HG03108 (cell line): ENCODE data around the gene PKP3.
"Not testable (repeated sequence)": the region's sequence is repeated elsewhere in the genome, so short reads cannot be mapped to it uniquely, and the experiment has no call there.

ENCODE experiments used
- ATAC-seq: cut with Tn5 transposase; IDR thresholded peaks from one replicate; pipeline ENCODE4 v1.9.1; 2021; ENCODE audit warnings: moderate library complexity; ENCODE audit not compliant: unreplicated experiment

Gene PKP3

DNA sequence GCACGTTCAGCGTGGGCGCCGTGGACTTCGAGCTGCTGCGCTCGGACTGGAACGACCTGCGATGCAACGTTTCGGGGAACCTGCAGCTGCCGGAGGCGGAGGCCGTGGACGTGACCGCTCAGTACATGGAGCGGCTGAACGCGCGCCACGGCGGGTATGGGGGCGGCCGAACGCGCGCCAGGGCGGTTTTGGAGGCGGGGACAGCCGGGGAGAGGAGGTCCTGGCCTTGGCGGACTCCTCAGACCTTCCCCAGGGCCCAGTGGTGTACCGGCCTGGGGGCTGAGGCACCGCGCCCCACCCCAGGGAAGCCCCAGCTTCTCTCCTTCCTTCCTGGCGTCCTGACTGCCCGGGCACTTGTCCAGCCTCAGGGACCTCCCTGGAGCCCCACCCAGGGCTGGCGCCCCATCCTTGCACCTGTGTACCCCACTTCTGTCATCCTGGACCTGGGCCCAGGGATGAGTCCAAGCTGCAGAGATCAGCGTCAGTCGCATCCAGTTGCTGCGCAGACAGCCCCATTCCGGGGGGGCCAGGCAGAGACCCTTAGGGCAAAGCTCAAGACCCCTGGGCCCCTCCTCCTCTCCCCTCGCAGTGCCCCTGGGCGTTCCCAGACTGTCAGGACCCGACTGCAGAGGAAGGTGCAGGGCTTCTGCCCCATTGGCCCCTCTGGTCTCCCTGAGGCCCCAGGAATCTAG is 16.7 kb upstream of the PKP3 start:
- ATAC-seq, result no peak

DNA sequence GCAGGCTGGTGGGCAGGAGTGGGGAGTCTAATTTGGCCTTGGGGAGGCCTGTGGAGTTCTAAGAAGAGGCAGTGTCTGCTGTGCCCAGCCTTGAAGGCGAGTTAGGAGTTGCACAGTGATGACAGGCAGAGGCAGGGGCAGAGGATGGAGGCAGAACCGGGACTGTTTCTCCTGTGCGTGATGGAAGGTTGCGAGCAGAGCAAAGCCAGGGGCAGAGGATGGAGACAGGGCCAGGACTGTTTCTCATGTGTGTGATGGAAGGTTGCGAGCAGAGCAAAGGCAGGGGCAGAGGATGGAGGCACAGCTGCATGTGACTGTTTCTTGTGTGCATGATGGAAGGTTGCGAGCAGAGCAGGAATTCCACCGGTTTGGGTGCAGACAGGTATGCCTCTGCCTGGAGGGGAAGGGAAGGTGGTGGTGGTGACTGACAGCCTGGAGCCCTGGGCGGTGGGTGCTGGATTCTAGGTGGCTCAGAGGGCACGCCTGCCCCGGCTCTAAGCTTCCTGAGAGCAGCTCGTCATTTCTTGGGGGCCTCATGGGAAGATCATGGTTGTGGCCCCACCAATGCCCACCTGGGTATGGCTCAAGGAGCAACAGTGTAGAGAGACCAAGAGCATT is 16.0 kb upstream of the PKP3 start:
- no peak for ATAC-seq

DNA sequence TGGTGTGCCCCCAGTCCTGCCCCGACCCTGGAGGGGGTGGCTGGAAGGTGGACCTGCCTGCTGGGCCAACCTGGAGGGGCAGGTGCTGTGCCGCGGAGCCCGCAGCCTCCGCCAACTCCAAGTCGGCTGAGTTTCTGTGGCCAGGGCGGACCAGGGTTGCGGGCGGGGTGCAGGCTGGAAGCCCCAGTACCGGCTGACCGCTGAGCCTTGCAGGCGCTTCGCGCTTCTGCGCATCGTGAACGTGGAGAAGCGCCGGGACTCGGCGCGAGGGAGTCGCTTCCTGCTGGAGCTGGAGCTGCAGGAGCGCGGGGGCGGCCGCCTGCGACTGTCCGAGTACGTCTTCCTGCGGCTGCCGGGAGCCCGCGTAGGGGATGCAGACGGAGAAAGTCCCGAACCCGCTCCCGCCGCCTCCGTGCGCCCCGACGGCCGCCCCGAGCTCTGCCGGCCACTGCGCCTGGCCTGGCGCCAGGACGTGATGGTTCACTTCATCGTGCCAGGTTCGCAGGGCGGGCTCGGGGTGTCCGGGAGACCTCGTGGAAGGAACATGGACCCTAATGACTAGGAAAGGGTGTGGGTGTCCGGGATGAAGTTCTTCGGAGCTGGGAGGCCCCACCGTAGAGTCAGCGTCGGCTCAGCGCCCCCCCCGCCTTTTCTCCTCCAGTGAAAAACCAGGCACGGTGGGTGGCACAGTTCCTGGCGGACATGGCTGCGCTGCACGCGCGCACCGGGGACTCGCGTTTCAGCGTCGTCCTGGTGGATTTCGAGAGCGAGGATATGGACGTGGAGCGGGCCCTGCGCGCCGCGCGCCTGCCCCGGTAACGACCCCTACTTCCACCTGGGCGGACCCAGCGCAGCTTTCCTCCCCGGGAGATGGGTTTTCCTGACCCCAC is 14.6 kb upstream of the PKP3 start:
- ATAC-seq, result no peak

DNA sequence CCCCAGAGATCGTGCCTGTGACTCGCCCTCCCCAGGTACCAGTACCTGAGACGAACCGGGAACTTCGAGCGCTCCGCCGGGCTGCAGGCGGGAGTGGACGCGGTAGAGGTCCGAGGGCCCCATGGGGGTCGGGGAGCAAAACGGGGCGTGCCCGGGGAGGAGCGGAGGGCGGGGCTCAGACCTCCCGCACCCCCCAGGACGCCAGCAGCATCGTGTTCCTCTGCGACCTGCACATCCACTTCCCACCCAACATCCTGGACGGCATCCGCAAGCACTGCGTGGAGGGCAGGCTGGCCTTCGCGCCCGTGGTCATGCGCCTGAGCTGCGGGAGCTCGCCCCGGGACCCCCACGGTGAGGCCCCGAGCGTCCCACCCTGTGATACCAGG is 13.9 kb upstream of the PKP3 start:
- no peak for ATAC-seq

DNA sequence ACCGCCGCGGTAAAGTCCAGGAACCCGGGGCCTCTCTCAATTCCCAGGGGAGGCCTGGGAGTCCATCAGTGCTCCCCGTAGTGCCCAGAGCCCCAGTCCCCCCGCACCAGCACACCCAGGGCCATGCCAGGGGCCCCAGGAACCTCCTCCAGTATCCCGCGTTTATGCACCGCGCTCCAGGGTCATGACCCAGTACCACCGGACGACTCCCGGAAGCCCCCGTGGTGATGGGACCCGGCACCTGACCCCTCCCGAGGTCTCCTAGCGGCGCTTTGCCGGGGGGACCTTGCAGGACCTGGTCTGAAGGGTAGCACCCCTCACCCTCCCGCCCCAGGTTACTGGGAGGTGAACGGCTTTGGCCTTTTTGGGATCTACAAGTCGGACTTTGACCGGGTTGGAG is 13.5 kb upstream of the PKP3 start:
- no peak for ATAC-seq

DNA sequence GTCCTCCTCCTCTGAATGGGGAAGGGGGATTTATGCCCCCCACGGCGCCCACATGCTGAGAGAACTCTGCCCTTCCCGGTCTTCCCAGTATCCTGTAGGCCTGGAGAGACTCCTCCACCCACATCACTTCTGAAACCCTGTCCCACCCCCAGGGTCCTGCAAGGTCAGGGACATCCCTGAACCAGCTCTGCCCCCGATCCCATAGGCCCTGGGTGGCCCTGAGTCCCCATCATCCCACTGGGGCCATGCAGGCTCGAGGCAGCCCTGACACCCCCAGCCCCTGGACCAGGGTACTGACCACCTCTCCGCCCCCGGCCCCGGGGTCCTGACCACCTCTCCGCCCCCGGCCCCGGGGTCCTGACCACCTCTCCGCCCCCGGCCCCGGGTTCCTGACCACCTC is 13.0 kb upstream of the PKP3 start:
- ATAC-seq, result no peak

DNA sequence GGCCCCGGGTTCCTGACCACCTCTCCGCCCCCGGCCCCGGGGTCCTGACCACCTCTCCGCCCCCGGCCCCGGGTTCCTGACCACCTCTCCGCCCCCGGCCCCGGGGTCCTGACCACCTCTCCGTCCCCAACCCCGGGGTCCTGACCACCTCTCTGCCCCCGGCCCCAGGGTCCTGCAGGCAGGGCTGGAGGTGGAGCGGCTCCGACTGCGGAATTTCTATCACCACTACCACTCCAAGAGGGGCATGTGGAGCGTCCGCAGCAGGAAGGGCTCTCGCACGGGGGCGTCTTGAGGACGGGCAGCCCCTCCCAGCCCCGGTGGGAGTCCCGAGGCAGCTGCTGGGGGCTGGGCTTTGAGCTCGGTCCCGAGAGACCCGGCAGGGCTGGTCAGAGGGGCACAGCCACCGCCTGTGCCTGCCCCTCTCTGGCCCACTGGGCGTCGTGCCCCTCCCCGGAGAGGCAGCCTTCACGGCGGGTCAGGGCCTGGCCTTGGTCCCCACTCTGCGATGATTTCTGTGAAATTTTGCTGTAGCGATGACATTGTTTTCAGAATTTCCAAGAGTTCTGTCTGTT is 12.4 kb upstream of the PKP3 start:
- ATAC-seq, result no peak

DNA sequence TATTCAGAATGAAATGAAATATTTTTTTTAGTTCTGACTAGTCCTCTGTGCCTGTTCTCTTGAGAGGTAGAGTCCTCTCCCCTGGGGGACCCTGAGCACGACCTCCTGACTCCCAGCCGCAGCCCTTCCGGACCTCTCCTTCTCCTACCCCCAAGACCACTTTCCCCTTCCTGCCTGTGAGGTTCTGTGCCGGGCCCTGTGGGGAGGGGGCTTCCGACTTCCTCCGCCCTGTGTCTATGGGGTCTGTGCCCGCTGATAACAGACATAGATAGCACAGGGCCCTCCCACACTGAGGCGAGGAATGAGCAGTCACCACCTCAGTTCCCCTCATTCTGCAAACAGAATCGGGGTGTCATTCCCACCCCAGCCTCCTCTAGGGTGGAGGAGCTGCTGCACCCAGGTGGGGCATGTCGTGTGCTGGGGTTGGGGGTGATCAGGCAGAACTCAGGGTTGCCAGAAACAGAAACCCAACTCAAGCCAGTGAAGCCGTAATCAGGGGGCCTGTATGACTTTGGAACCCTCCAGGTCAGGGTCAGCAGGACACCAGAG is 11.9 kb upstream of the PKP3 start:
- ATAC-seq, result no peak

DNA sequence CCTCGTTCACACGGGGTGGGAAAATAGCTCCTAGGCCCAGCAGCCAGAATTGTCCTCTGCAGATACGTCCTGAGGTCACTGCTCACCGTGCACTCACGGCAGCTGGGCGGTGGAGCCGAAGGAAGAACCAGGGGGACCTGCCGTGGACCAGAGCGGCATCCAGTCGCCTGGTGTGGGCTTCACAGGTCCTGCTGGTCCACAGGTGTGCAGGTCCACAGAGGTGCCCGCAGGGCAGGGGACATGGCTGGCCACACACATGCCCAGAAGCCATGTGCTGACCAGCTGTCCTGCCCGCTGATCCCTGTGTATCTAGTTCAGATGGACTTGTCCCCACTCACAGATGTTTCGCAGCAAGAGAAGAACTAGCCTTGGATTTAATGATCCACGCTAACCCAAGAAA is 10.6 kb upstream of the PKP3 start:
- ATAC-seq, result no peak

DNA sequence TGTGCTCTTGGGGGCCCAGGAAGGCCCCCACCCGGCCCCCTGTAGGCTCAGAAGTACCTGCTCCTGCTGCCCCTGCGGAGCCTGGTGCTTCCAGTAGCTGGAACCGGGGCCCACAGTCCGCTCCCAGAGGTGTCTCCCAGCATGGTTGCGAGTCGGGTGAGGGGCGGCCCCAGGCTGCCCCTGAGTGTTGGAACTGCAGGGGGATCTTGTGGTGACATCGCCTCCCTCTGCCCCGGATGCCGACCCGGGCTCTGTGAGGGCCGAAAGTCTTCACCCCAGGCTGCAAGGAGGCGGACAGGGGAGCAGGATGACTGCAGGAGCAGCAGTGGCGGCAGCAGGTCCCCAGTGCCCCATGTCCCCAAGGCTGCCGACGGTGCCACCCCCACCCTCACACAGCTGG is 9.5 kb upstream of the PKP3 start:
- ATAC-seq, result no peak

DNA sequence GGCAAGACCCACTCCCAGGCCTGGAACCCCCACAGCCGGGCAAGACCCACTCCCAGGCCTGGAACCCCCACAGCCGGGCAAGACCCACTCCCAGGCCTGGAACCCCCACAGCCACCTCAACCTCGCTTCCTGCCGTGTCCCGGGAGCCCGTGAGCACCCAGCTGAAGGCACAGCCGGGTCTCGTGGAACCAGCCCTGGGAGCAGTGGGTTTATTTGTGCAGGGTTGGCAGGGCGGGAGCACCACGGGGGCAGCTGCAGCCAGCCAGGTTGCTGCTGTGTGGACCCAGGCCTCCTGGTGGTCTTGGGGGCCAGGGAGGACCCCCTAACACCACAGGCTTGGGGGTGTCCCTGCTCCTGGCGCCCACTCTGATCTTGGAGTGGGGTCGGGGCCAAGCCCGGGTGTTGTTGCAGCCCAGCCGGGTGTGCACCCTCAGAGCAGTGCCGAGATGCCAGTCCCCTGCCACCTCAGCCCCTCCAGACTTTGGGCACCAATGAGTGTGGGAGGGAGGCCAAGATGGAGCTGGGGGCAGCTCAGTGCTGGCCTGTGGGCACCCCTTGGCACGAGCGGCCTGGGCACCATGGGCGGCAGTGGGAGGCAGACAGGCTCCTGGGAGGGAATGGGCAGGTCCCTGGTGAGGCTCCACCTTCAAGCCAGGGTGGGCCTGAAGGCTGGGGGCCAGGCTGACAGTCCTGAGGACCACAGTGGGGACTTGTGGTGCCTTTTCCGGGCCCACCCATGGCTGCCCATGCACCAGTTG is 8.2 kb upstream of the PKP3 start:
- no peak for ATAC-seq

DNA sequence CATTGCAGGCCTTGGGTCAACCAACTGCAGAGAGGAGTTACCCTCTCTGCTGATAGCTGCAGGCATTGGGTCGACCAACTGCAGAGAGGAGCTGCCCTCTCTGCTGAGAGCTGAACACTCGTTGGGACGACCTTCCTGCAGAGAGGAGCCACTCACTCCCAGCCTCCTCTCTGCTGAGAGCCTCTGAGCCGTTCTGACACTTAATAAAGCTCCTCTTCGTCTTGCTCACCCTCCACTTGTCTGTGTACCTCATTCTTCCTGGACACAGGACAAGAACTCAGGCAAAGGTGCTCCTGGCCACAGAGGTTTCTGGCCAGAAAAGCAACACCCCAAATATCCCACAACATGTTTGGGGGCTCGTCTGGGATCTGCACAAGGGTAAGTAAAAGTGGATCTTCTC is 7.5 kb upstream of the PKP3 start:
- no peak for ATAC-seq

DNA sequence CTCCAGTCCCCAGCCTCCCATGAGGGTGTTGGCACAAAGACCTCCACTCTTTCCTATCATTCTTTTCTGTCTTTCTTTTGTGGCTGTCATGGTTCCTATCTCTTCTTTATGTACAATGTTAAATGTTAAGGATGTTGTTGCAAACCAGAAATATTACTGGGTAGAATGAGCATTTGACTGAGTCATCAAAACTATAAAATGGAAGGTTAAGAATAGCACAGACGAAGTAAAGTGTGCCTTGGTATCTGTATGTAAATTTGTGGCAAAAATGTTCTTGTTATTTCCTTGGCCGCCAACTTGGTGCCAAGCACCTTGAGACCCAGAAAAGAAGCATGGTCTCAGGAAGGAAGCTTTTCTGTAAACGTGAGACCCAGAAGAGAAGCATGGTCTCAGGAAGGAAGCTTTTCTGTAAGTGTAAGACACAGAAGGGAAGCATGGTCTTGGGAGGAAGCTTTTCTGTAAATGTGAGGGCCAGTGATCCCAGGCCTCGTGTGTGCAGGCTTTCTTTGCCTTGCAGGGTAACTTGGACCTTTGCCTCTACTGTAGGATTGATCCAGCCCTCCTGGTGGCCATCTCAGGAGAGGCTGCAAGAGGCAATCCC is 6.7 kb upstream of the PKP3 start:
- no peak for ATAC-seq

DNA sequence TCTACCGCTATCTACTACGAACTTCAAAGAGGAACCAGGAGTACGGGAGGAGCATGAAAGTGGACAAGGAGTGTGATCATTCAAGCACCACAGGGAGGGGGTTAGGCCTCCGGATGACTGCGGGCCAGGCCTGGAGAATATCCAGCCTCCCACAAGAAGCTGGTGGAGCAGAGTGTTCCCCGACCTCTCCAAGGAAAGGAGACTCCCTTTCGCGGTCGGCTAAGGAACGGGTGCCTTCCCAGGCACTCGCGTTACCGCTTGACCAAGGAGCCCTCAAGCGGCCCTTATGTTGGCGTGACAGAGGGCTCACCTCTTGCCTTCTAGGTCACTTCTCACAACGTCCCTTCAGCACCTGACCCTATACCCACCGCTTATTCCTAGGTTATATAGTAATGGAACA is 4.6 kb upstream of the PKP3 start:
- not testable (repeated sequence) for ATAC-seq

DNA sequence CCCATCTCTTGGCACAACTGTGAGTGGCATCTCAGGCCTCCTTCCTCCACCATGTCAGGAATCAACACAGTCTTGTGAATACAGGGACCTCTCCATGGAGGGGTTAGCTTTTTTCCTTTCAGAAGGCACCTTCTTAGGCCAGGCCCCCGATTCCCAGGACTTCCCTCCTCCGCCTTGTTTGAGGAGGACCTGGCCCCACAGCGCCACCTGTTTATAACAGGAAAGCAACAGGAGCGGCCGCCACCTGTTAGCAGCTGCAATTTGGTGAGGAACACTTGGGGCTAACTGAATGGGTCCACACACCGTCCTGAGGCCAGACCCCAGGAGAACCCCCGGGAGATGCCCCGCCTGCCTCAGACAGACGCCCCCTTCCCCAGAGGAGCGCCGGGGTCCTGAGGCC is 3.8 kb upstream of the PKP3 start:
- no peak for ATAC-seq

DNA sequence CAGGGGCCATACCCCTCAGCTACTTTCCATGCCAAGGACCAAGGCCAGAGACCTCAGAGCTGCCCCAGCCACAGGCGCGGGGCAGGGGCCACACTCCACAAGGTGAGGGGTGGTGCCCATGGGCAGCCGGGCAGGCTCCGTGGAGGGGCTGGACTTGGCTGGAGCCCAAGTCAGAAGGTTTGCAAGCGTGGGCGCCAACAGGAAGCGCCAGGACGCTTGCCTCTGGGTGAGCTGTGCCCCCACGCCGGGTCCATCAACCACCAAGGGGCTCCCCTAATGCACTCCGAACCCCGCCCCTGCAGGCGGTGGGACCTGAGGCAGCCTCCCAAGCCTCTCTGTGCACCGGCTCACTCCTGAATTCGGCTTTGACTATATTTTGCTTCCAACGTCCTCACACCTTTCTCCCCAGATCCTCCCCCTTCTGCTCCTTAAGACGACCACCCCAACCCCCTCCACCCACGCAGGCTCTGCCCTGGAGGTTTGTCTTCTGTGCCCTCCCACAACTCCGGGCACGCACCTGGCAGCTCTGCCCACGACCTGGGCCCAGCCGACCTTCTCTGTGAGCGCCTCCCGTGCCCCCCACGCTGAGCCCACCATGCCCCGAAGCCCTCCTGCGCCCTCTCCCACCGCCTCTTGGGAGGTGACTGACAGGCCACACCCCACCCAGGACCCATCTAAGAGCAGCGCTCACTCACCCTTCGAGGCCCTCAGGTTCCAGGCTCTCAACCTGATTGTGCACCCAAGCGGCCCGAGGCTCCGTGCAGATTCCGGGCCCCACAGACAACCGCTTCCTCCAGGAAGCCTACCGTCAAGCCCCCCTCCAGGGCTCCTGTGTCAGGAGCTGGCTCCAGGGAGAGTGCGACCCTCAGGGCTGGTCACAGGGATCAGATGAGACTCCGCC is 2.6 kb upstream of the PKP3 start:
- no peak for ATAC-seq

DNA sequence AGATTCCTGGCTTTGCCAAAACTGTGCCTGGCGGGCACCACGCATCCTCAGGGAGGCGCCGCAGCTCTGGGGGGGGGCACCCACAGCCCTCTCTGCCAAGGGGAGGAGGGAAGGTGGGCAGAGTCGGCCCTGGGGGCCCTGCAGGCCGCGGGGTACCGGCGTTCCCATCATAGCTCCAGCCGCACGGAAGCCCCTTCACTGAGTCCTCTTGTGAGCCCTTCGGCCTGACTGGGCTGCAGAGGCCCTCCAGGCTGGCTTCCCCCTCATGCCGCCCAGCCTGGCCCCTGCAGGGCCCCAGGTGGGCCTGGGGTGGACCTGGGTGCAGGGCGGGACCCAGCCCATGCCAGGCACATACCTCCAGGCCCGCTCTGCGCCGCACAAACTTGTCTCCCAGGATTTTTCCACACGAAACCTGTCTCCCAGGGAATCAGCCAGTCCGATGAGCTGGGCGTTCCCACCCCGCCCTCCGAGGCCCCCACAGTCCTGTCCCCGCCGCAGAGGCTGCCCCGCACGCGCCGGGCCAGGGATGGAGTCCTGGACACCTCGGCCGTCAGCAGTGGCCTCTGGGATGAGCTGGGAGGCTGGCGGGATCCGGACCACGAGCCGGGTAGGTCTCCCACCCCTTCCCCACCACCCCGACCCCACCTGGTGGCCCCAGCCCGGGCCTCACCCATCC is 1.8 kb upstream of the PKP3 start:
- ATAC-seq, result no peak

DNA sequence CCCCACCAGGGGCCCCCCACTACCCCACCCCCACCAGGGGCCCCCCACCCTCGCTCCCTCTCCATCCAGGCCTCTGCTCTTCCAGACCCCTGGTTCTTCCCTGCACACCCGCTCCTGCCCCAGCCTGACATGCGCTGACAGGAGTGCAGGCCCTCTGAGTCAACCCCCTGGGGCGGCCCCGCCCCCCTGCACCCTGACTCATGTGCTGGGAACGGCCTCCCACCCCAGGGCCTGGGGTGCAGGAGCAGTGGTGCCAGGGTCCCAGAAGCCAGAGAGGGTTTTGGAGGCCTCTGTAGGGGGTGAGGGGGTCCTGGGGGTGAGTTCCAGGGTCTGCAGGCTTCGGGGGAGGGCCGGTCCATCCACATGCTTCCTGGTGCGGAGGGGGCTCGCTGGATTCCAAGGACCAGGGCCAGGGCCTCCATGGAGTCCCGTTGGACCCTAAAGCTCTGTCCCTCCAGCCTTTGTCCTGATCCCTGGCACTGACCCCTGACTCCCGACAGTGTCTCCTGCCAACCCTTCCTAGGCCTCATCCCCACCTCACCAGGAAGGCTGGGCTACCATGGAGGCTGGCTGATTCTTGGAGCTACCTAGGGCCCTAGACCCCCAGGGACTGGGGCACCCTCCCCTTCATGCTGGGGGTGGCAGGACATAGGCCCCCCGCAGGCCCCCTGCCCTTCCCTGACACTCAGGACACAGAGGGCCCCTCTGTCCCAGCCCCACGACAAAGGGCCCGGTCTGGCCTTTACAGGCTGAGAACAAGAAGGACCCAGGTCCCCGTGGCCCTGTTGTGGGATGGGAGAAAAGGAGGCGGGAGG is 583 bp upstream of the PKP3 start:
- no peak for ATAC-seq
